Endothelial cell of umbilical vein (primary cell): Measurements from ENCODE around the gene MAP3K19. TPM values are rescaled to one million over a fixed set of nuclear protein-coding genes. Genes with fewer than 3 reads are reported as not detected.

ENCODE experiments used
- BruUV-seq: library from RNA; stranded (reverse); fragments of 400-500 nt; replicated peaks from 2 replicates; lab custom pipeline; 2021; lab: Mats Ljungman, UMichigan
- CTCF ChIA-PET: fragments of 300-600, 350-600 bp; sonication (Branson Sonifier 250); formaldehyde crosslinking; loops from one replicate; lab custom pipeline; 2021; ENCODE audit warnings: antibody characterized with exemption, inconsistent platforms; lab: Charles Lee
- POLR2A ChIA-PET: fragments of 300-600, 350-600 bp; sonication (Branson Sonifier 250); formaldehyde crosslinking; loops from one replicate; lab custom pipeline; 2021; ENCODE audit warnings: antibody characterized with exemption, inconsistent platforms; lab: Charles Lee
- DNase-seq: peaks from one replicate; pipeline ENCODE4 v3.0.0-alpha.2; 2011; ENCODE audit warnings: low read depth, low spot score
- FAIRE-seq: peaks from 2 replicates; lab custom pipeline; 2011; peaks lifted over from hg19 to GRCh38; lab: Jason Lieb, UNC
- H2AFZ ChIP-seq: 2 replicates; pipeline ENCODE4 v1.6.0; 2012; ENCODE audit warnings: low read depth, low read length, control low read depth, inconsistent platforms
- H3K27ac ChIP-seq: 2 replicates; pipeline ENCODE4 v1.5.1; 2011; ENCODE audit warnings: low read depth, mild to moderate bottlenecking, control low read depth, low read length, moderate library complexity; ENCODE audit not compliant: insufficient read depth
- H3K27me3 ChIP-seq, 2 experiments: 2 replicates each; pipeline versions ENCODE4 v1.6.0 to v1.6.1; 2011; ENCODE audit warnings: low read length in 2 of 2, mixed read lengths in 1 of 2; ENCODE audit not compliant: control insufficient read depth in 2 of 2, insufficient read depth in 2 of 2
- H3K36me3 ChIP-seq, 2 experiments: 2 replicates in 1 of 2; 3 replicates in 1 of 2; pipeline ENCODE4 v1.5.1; 2011; ENCODE audit warnings: low read length in 2 of 2, mild to moderate bottlenecking in 1 of 2, moderate library complexity in 1 of 2; ENCODE audit not compliant: control insufficient read depth in 2 of 2, insufficient read depth in 2 of 2; ENCODE audit errors: extremely low read depth in 1 of 2
- H3K4me1 ChIP-seq: 3 replicates; pipeline ENCODE4 v1.5.1; 2011; ENCODE audit warnings: mild to moderate bottlenecking, low read length; ENCODE audit not compliant: control insufficient read depth, insufficient read depth; ENCODE audit errors: extremely low read depth
- H3K4me2 ChIP-seq: 2 replicates; pipeline ENCODE4 v1.6.1; 2011; ENCODE audit warnings: low read length, control low read depth, mixed read lengths; ENCODE audit not compliant: insufficient read depth
- H3K4me3 ChIP-seq, 3 experiments: fragments of 200-600 bp in 1 of 3; sonication (generic), shearing (Covaris generic) in 1 of 3; replicated peaks in 1 of 3; 2 replicates each; pipeline ENCODE4 v1.5.1; 2011 to 2016; ENCODE audit warnings: control low read depth in 3 of 3, low read length in 3 of 3, mild to moderate bottlenecking in 2 of 3, inconsistent platforms in 1 of 3, low read depth in 1 of 3, moderate library complexity in 1 of 3; ENCODE audit not compliant: insufficient read depth in 1 of 3
- H3K79me2 ChIP-seq: 2 replicates; pipeline ENCODE4 v1.6.0; 2012; ENCODE audit warnings: low read length, inconsistent platforms; ENCODE audit not compliant: control insufficient read depth, insufficient read depth
- H3K9ac ChIP-seq: replicated peaks from 2 replicates; pipeline ENCODE3; 2011; ENCODE audit warnings: low read length, control low read depth; ENCODE audit not compliant: insufficient read depth; ENCODE audit errors: extremely low read depth
- H3K9me1 ChIP-seq: replicated peaks from 3 replicates; pipeline ENCODE4 v1.6.0; 2011; ENCODE audit warnings: mild to moderate bottlenecking, low read length; ENCODE audit not compliant: control insufficient read depth, insufficient read depth; ENCODE audit errors: extremely low read depth
- H3K9me3 ChIP-seq: replicated peaks from 2 replicates; pipeline ENCODE4 v1.5.1; 2012; ENCODE audit warnings: low read length, inconsistent platforms; ENCODE audit not compliant: control insufficient read depth, insufficient read depth
- H4K20me1 ChIP-seq: replicated peaks from 2 replicates; pipeline ENCODE3; 2011; ENCODE audit warnings: mild to moderate bottlenecking, low read length; ENCODE audit not compliant: control insufficient read depth, insufficient read depth; ENCODE audit errors: extremely low read depth
- CTCF ChIP-seq, 2 donors: IDR thresholded peaks; 1 replicate in 1 of 2; 2 replicates in 1 of 2; pipeline ENCODE4 v1.5.1; 2011; ENCODE audit warnings: low read length in 2 of 2, mild to moderate bottlenecking in 2 of 2, moderate library complexity in 2 of 2, control low read depth in 1 of 2, inconsistent platforms in 1 of 2, low read depth in 1 of 2; ENCODE audit not compliant: insufficient read depth in 1 of 2; ENCODE audit errors: extremely low read depth in 1 of 2
- EZH2 ChIP-seq: IDR thresholded peaks from 2 replicates; pipeline ENCODE4 v1.6.1; 2012; ENCODE audit warnings: borderline replicate concordance, low read depth, mild to moderate bottlenecking, moderate library complexity, low read length, inconsistent platforms; ENCODE audit not compliant: severe bottlenecking
- FOS ChIP-seq: IDR thresholded peaks from 2 replicates; pipeline ENCODE4 v1.6.1; 2011; ENCODE audit warnings: mild to moderate bottlenecking, low read length, moderate library complexity, borderline replicate concordance; ENCODE audit not compliant: insufficient read depth
- GATA2 ChIP-seq: IDR thresholded peaks from 2 replicates; pipeline ENCODE4 v1.7.0; 2011; ENCODE audit warnings: low read depth, mild to moderate bottlenecking, moderate library complexity, mixed read lengths, low read length; ENCODE audit not compliant: insufficient read length, insufficient read depth
- JUN ChIP-seq: IDR thresholded peaks from 2 replicates; pipeline ENCODE4 v1.6.1; 2011; ENCODE audit warnings: borderline replicate concordance, low read depth; ENCODE audit not compliant: insufficient read length, insufficient read depth
- MAX ChIP-seq: IDR thresholded peaks from 2 replicates; pipeline ENCODE4 v1.6.1; 2011; ENCODE audit not compliant: insufficient read depth, insufficient read length
- MYC ChIP-seq: IDR thresholded peaks from one replicate; pipeline ENCODE4 v1.6.1; 2011; ENCODE audit warnings: mild to moderate bottlenecking, low read depth, low read length
- POLR2A ChIP-seq: IDR thresholded peaks from 2 replicates; pipeline ENCODE4 v1.6.1; 2012; ENCODE audit warnings: low read depth, mild to moderate bottlenecking, control low read depth, low read length
- POLR2AphosphoS5 ChIP-seq: IDR thresholded peaks from 2 replicates; pipeline ENCODE4 v1.6.1; 2012; ENCODE audit warnings: low read depth, mild to moderate bottlenecking, control low read depth, low read length, moderate library complexity; ENCODE audit not compliant: insufficient read depth
- dilution Hi-C: fragments of 300-500 bp; cut with MboI; formaldehyde crosslinking; loops from one replicate; pipeline ENCODE4 v1.15.0; 2019; ENCODE audit warnings: low sequenced_read_pairs; ENCODE audit not compliant: extremely low pct_ligation_motif_present
- intact Hi-C: fragments of 100-400 bp; cut with micrococcal nuclease; formaldehyde crosslinking; loops from one replicate; pipeline ENCODE4 v1.10.0; 2022
- polyA plus RNA-seq, 4 experiments: library from polyadenylated mRNA; depleted of rRNA in 3 of 4; stranded (reverse) in 3 of 4; unstranded in 1 of 4; fragments of >200 nt; gene quantifications; 2 replicates each; pipeline versions ENCODE4 v1.2.1 to v1.2.3, GENCODE V29; 2011 to 2012; ENCODE audit warnings: missing spikeins in 1 of 4
- total RNA-seq: library from RNA; stranded (reverse); gene quantifications from 2 replicates; pipeline ENCODE4 v1.2.3, GENCODE V29; 2021

MAP3K19 gene
- total and polyA plus RNA-seq, 2 donors (not counting 3 experiments of a cell fraction or from before 2014, with no cell fraction given), result not detected

GRCh38 chr2:134927195-134927594 is 120.1 kb downstream of the MAP3K19 start:
- H3K4me3 ChIP-seq, result no peak overlapping the region
- POLR2A ChIA-PET, result no interaction called here
- intact Hi-C loops (no loop called here), dilution Hi-C loops (no loop called here)
- BruUV-seq, result no TSS peak
- H3K27ac ChIP-seq, result no peak overlapping the region
- H3K9me1 ChIP-seq, result no peaks in the 10 kb centered on the region
- peaks cover 100% of the 10 kb centered on the region for H3K79me2 ChIP-seq
- FAIRE-seq (no peak), DNase-seq (no peak)
- H3K9me3 ChIP-seq, result no peaks in the 10 kb centered on the region
- H4K20me1 ChIP-seq, result peaks cover 30% of the 10 kb centered on the region
- peaks cover 6% of the 10 kb centered on the region for H3K4me1 ChIP-seq
- H2AFZ ChIP-seq, result no peak overlapping the region
- TF ChIP-seq POLR2A, result no peak
- no peak for TF ChIP-seq EZH2
- TF ChIP-seq FOS, result no peak
- TF ChIP-seq GATA2, result no peak
- TF ChIP-seq MYC, result no peak
- TF ChIP-seq MAX, result no peak
- no peak for TF ChIP-seq JUN
- no peak for TF ChIP-seq POLR2AphosphoS5
- TF ChIP-seq CTCF (IDR thresholded peaks at IDR 0.05; ENCODE audit: extremely low read depth in 1 of 2, insufficient read depth in 1 of 2, low read depth in 1 of 2, low read length in 2 of 2), result no peak
- H3K9ac ChIP-seq, result no peak overlapping the region
- H3K27me3 ChIP-seq, result no peaks in the 10 kb centered on the region
- H3K4me2 ChIP-seq, result no peak overlapping the region
- peaks cover 0 to 8% of the 10 kb centered on the region in 2 experiments for H3K36me3 ChIP-seq
- CTCF ChIA-PET, result no interaction called here
